ENCODE measurements around the gene TNNC1.

The TNNC1 gene

DNA sequence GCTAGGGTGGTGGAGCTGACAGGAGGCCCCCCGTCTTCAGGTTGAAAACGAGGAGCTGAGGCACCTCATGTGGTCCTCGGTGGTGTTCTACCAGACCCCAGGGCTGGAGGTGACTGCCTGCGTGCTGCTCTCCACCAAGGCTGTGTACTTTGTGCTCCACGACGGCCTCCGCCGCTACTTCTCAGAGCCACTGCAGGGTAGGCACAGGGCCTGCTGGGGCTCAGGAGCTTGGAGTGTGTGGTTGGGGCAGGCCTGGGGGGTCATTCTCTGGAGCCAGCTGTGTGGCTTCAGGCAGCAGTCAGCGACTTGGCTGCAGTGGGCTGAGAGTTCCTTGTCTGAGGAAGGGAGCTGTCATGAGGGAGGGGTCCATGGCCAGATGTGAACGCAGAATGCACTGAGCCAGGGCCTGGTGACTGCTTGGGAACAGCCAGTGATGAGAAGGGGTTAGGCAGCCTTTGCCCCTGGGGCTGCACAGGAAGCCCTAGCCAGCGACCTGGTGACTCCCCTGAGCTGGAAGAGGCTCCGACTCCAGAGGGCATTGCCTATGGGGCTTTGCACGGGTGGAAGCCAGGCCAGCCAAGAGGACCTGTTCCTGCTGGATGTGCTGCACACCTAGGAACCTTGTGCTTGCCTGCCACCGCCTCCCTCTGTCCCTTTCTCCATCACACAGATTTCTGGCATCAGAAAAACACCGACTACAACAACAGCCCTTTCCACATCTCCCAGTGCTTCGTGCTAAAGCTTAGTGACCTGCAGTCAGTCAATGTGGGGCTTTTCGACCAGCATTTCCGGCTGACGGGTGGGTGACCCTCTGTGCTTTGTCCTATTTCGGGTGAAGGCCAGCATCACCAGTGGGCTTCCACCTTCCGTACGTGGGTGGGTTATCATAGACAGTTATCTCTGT, 36.4 kb upstream of the TNNC1 start:
- no peak overlapping the region for H3K9ac ChIP-seq (ENCODE audit: low read length)
- no peak overlapping the region for H3K4me3 ChIP-seq (ENCODE audit: low read length)
- no peaks in the 10 kb centered on the region for H3K4me1 ChIP-seq (ENCODE audit: low read length)
- no peaks in the 10 kb centered on the region for H3K27me3 ChIP-seq (ENCODE audit: low read depth, low read length)
- H4K20me1 ChIP-seq (ENCODE audit: insufficient read depth, low read length) = no peaks in the 10 kb centered on the region
- H2AFZ ChIP-seq (ENCODE audit: low read depth, low read length) = no peak overlapping the region
- no peak overlapping the region for H3K4me2 ChIP-seq (ENCODE audit: low read length)
- no peak overlapping the region for H3K27ac ChIP-seq (ENCODE audit: low read length)
- peaks cover 35% of the 10 kb centered on the region for H3K36me3 ChIP-seq (replicated peaks; ENCODE audit: low read depth, low read length)
- no peaks in the 10 kb centered on the region for H3K79me2 ChIP-seq (ENCODE audit: low read length)
- TF ChIP-seq CTCF (IDR thresholded peaks at IDR 0.05; ENCODE audit: low read depth, low read length) = no peak
- TF ChIP-seq EZH2phosphoT487 (IDR thresholded peaks at IDR 0.05; ENCODE audit: low read depth) = no peak
- no peaks in the 10 kb centered on the region for H3K9me3 ChIP-seq (ENCODE audit: insufficient read depth, low read length)

DNA sequence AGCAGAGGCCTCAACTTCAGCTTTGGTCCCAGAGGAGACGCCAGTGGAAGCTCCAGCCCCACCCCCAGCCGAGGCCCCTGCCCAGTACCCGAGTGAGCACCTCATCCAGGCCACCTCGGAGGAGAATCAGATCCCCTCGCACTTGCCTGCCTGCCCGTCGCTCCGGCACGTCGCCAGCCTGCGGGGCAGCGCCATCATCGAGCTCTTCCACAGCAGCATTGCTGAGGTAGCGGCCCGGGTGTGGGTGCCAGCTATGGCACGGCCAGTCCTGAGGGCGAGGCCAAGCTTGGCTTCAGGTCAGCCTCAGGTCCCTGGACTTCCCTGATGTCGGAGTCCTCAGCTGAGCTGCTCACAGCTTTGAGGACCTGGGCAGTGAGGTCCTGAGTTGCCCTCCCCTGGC, 35.6 kb upstream of the TNNC1 start:
- Histone ChIP-seq H3K4me1 (ENCODE audit: low read length) (no peaks in the 10 kb centered on the region), H3K4me3 (ENCODE audit: low read length) (no peak overlapping the region), H2AFZ (ENCODE audit: low read depth, low read length) (no peak overlapping the region), H3K79me2 (ENCODE audit: low read length) (no peaks in the 10 kb centered on the region), H3K27me3 (ENCODE audit: low read depth, low read length) (no peaks in the 10 kb centered on the region), H3K27ac (ENCODE audit: low read length) (no peak overlapping the region), H3K4me2 (ENCODE audit: low read length) (no peak overlapping the region), H3K36me3 (replicated peaks; ENCODE audit: low read depth, low read length) (peaks cover 38% of the 10 kb centered on the region), H4K20me1 (ENCODE audit: insufficient read depth, low read length) (no peaks in the 10 kb centered on the region), H3K9ac (ENCODE audit: low read length) (no peak overlapping the region), H3K9me3 (ENCODE audit: insufficient read depth, low read length) (no peaks in the 10 kb centered on the region)
- TF ChIP-seq EZH2phosphoT487 (IDR thresholded peaks at IDR 0.05; ENCODE audit: low read depth) = no peak
- TF ChIP-seq CTCF (IDR thresholded peaks at IDR 0.05; ENCODE audit: low read depth, low read length) = no peak

- H3K4me1 ChIP-seq (ENCODE audit: low read length) = no peaks in the 10 kb centered on the region
- H2AFZ ChIP-seq (ENCODE audit: low read depth, low read length) = no peak overlapping the region
- H3K79me2 ChIP-seq (ENCODE audit: low read length) = no peaks in the 10 kb centered on the region
- H3K4me2 ChIP-seq (ENCODE audit: low read length) = no peak overlapping the region
- H3K36me3 ChIP-seq (replicated peaks; ENCODE audit: low read depth, low read length) = peaks cover 38% of the 10 kb centered on the region
- no peaks in the 10 kb centered on the region for H3K27me3 ChIP-seq (ENCODE audit: low read depth, low read length)
- H3K27ac ChIP-seq (ENCODE audit: low read length) = no peak overlapping the region
- H3K4me3 ChIP-seq (ENCODE audit: low read length) = no peak overlapping the region
- H3K9ac ChIP-seq (ENCODE audit: low read length) = no peak overlapping the region
- H4K20me1 ChIP-seq (ENCODE audit: insufficient read depth, low read length) = no peaks in the 10 kb centered on the region
- H3K9me3 ChIP-seq (ENCODE audit: insufficient read depth, low read length) = no peaks in the 10 kb centered on the region
- TF ChIP-seq EZH2phosphoT487 (IDR thresholded peaks at IDR 0.05; ENCODE audit: low read depth) (no peak), CTCF (IDR thresholded peaks at IDR 0.05; ENCODE audit: low read depth, low read length) (no peak)
These were observed 34.9 kb upstream of the TNNC1 start for GRCh38 chr3:52488746-52489145.

DNA sequence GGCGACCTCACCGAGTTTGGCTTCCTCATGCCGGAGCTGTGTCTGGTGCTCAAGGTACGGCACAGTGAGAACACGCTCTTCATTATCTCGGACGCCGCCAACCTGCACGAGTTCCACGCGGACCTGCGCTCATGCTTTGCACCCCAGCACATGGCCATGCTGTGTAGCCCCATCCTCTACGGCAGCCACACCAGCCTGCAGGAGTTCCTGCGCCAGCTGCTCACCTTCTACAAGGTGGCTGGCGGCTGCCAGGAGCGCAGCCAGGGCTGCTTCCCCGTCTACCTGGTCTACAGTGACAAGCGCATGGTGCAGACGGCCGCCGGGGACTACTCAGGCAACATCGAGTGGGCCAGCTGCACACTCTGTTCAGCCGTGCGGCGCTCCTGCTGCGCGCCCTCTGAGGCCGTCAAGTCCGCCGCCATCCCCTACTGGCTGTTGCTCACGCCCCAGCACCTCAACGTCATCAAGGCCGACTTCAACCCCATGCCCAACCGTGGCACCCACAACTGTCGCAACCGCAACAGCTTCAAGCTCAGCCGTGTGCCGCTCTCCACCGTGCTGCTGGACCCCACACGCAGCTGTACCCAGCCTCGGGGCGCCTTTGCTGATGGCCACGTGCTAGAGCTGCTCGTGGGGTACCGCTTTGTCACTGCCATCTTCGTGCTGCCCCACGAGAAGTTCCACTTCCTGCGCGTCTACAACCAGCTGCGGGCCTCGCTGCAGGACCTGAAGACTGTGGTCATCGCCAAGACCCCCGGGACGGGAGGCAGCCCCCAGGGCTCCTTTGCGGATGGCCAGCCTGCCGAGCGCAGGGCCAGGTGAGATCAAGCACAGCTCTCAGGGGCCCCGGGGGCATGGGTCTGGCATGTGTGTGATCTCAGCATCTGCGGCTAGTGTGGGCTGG, 34.2 kb upstream of the TNNC1 start:
- Histone ChIP-seq H3K4me2 (ENCODE audit: low read length) (no peak overlapping the region), H4K20me1 (ENCODE audit: insufficient read depth, low read length) (no peaks in the 10 kb centered on the region), H3K4me3 (ENCODE audit: low read length) (no peak overlapping the region), H3K9ac (ENCODE audit: low read length) (no peak overlapping the region), H3K4me1 (ENCODE audit: low read length) (no peaks in the 10 kb centered on the region), H2AFZ (ENCODE audit: low read depth, low read length) (no peak overlapping the region), H3K27ac (ENCODE audit: low read length) (no peak overlapping the region), H3K9me3 (ENCODE audit: insufficient read depth, low read length) (no peaks in the 10 kb centered on the region), H3K27me3 (ENCODE audit: low read depth, low read length) (no peaks in the 10 kb centered on the region), H3K79me2 (ENCODE audit: low read length) (no peaks in the 10 kb centered on the region), H3K36me3 (replicated peaks; ENCODE audit: low read depth, low read length) (peaks cover 38% of the 10 kb centered on the region)
- TF ChIP-seq CTCF (IDR thresholded peaks at IDR 0.05; ENCODE audit: low read depth, low read length) (no peak), EZH2phosphoT487 (IDR thresholded peaks at IDR 0.05; ENCODE audit: low read depth) (no peak)

Data from OCI-LY3 (cell line).